Urothelium cell line (cell line): Measurements from ENCODE around the gene LOC101059915.
A peak's percentile ranks its signal among the peaks of the same experiment; 100 is the strongest.
"Not testable (repeated sequence)": the region's sequence is repeated elsewhere in the genome, so short reads cannot be mapped to it uniquely, and the experiment has no call there.

Source experiments
- DNase-seq: peaks from one replicate; pipeline ENCODE4 v3.0.0; 2011; ENCODE audit warnings: low spot score, mixed read lengths
- FAIRE-seq: peaks from 2 replicates; lab custom pipeline; 2011; peaks lifted over from hg19 to GRCh38; lab: Jason Lieb, UNC

Gene LOC101059915

GRCh38 chrX:71638409-71638808, 28.9 kb upstream of the LOC101059915 start:
- DNase-seq, result no peak
- no peak for FAIRE-seq

- DNase-seq (no peak), FAIRE-seq (no peak)
Measured at GRCh38 chrX:71640002-71640401, 27.3 kb upstream of the LOC101059915 start.

DNA sequence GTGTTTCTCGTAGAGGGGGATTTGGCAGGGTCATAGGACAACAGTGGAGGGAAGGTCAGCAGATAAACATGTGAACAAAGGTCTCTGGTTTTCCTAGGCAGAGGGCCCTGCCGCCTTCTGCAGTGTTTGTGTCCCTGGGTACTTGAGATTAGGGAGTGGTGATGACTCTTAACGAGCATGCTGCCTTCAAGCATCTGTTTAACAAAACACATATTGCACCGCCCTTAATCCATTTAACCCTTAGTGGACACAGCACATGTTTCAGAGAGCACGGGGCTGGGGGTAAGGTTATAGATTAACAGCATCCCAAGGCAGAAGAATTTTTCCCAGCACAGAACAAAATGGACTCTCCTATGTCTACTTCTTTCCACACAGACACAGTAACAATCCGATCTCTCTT, 22.9 kb upstream of the LOC101059915 start:
- not testable (repeated sequence) for DNase-seq, FAIRE-seq

- FAIRE-seq (no peak), DNase-seq (no peak)
Measured at GRCh38 chrX:71650333-71650969, 16.9 kb upstream of the LOC101059915 start.

GRCh38 chrX:71652405-71652804, 14.9 kb upstream of the LOC101059915 start:
- no peak for FAIRE-seq
- peak; percentile 52 for DNase-seq

DNA sequence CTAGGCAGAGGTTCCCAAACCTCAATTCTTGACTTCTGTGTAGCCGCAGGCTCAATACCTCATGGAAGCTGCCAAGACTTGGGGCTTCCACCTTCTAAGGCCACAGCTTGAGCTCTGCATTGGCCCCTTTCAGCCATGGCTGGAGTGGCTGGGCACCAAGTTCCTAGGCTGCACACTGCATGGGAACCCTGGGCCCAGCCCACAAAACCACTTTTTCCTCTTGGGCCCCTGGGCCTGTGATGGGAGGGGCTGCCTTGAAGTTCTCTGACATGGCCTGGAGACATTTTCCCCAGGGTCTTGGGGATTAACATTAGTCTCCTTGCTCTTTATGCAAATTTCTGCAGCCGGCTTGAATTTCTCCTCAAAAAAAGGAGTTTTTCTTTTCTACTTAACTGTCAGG, 14.0 kb upstream of the LOC101059915 start:
- DNase-seq (no peak), FAIRE-seq (no peak)

DNA sequence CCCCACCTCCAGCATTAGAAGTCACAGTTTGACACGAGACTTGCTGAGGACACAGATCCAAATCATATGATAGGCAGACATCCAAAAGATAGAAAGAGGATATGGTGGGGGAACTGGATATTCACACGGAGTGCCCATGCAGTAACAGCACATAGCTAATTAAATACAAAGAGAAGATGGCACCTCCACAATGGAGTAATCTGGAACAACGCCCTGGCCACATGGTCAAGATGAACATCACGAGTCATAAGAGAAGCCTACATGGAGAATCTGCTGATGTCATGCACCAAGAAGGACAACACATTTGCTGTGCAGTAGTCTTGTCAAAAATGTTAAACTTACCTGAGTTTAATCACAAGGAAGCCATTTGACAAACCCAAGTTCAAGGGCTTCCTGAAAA, 10.1 kb upstream of the LOC101059915 start:
- DNase-seq (no peak), FAIRE-seq (no peak)

GRCh38 chrX:71659342-71659741, 8.0 kb upstream of the LOC101059915 start:
- DNase-seq (no peak), FAIRE-seq (no peak)

GRCh38 chrX:71659959-71660358, 7.4 kb upstream of the LOC101059915 start:
- DNase-seq (no peak), FAIRE-seq (no peak)

GRCh38 chrX:71660562-71661416, 6.6 kb upstream of the LOC101059915 start:
- FAIRE-seq (no peak), DNase-seq (no peak)

- FAIRE-seq (no peak), DNase-seq (no peak)
Measured at GRCh38 chrX:71661919-71662318, 5.4 kb upstream of the LOC101059915 start.

DNA sequence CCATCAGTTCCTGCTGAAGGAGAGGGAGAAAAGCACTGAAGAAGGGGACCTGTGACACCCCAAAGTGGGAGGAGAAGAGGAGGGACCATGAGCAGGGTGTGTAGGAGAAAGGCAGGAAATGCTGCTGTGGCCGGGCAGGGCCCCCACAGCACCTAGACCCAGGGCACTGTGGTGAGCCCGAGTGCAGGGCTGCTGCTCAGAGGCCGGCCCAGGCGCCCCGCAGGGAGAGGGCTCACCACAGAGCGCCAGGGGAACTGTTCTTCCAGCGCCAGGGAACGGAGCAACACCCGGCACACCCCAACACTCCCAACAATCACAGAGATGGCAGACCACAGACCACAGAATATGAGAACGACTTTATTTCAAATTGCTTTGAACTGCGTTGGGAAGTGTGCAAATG, 4.7 kb upstream of the LOC101059915 start:
- DNase-seq, FAIRE-seq: not testable (repeated sequence)

DNA sequence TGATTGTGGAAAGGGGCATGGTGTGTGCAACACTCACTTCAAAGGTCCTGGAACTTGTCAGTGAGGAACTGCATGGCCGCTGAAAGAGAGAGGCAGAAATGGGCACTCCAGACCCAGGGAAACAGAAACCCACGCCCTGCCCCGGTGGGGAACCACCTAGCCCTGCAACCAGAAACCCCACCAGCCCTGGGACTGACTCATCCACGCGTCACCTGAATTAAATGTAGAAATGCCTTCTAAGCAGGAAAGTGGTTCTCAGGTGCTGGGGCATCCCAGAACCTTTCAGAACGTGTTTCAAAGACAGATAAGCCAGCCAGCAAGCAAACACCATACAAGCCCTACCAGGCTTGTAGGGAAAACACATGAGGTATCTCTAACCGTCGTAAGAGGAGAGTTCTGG, 4.1 kb upstream of the LOC101059915 start:
- FAIRE-seq, DNase-seq: not testable (repeated sequence)

- DNase-seq, result peak; percentile 32
- not testable (repeated sequence) for FAIRE-seq
Measured at GRCh38 chrX:71664202-71664601, 3.1 kb upstream of the LOC101059915 start.

DNA sequence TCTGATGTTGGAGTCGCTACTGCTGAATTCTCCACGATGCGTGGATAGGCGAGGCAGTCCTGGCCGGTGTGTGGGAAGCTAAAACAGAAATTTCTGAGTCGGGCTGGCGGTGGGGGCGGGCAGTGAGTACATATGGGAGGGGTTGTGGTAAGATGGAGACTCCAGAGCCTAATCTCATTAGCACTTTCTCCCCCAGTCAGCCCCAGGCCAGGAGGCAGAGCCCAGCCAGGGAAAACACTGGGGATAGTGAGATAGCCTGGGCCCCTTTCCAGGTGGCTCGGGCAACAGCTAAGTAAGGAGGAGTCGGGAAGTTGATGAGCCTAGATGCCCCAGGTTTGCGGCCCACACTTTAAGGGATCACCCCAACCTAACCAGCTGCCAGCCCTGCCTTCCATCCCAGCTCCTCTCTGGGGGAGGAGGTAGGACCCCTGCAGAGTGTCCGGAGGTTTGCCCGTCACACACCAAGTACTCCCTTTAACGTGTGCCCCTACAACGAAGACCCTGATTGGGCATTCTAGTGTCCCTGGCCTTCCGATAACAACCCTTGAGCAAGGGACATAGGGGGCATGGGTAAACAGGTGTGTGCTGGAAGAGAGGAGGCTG, 2.4 kb upstream of the LOC101059915 start:
- DNase-seq (no peak), FAIRE-seq (no peak)

- DNase-seq, result no peak
- no peak for FAIRE-seq
Measured at GRCh38 chrX:71665747-71666146, 1.6 kb upstream of the LOC101059915 start.

- FAIRE-seq (no peak), DNase-seq (no peak)
Measured at GRCh38 chrX:71666240-71667223, 814 bp upstream of the LOC101059915 start.

- FAIRE-seq (no peak), DNase-seq (no peak)
Measured at GRCh38 chrX:71668248-71668595, 876 bp downstream of the LOC101059915 start.

DNA sequence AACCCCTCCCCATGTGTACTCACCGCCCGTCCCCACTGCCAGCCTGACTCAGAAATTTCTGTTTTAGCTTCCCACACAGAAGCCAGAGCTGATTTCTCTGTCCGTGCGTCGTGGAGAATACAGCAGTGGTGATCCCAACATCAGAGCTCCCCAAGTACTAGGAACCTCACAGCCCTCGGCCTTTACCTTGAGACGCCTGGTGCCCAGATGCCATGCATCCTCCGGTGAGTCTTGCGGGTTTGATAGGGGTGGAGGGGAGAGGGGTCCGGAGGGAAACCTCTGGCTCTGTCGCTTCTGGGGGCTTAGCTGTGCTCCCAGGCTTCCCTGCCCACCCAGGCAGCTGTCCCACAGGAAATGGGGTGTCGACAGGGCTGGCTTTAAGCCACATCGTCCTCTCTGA, 2.1 kb downstream of the LOC101059915 start:
- FAIRE-seq, result no peak
- DNase-seq, result no peak

- not testable (repeated sequence) for DNase-seq, FAIRE-seq
Measured at GRCh38 chrX:71669947-71670346, 2.6 kb downstream of the LOC101059915 start.
